Stimulated activated CD8-positive, alpha-beta memory T cell treated with anti-CD3 and anti-CD28 coated beads, Interleukin-7, amount 100 ng/mL, for 24 hours (primary cell): Measurements from ENCODE around the gene COL10A1.

Experiments
- DNase-seq: peaks from one replicate; pipeline ENCODE4 v3.0.0-alpha.2; 2020; ENCODE audit warnings: low read depth

COL10A1 gene

DNA sequence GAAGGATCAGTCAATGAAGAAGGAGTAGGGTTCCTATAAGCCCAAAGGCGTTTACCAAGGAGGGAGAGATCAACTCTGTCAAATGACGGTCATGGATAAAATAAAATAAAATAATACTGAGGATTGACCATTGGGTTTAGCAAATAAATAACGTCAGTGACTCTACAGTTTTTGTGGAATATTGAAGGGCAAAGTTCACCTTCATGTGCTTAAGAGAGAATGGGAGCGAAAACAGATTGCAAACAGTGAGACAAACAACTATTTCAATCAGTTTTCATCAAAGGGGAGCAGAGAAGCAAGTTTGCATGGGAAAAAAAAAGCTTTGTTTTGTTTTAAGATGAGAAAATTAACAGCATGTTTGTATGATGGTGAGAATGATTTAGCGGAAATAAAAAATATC is 42.9 kb downstream of the COL10A1 start:
- DNase-seq, result no peak

DNA sequence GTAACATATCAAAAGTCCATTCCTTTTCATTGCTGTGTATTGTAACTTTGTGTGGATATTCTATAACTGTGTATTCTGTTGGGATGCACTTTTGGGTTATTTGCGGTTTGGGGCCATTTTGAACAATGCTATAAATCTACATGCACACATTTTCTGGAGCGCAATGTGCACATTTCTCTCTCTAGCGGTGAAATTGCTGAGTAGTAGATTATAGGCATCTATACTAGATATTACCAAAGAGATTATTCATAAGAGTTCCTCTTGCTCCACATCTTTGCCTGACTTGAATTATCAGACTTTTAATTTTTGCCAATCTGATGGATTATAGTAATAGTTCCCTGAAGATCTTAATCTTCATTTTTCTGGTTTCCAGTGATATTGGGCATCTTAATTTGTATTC is 47.0 kb downstream of the COL10A1 start:
- no peak for DNase-seq

DNA sequence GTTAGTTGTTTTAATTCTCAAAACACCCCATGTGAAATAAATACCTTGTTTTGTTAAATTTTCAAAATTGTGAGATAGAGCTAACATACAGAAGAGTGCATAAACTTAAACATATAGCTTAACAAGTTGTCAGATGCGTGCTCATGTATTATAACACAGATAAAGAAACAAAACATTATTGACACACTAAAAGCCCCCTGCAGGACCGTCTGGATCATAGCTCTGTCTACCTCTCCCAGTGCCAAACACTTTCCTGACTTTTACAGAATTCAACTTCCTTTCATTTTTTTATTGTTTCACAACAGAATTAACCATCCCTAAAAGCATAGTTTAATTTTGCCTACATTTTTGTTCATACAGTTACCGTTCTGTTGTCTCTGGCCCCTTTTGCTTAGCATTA is 47.4 kb downstream of the COL10A1 start:
- no peak for DNase-seq

GRCh38 chr6:116074732-116075390 is 51.1 kb downstream of the COL10A1 start:
- no peak for DNase-seq

DNA sequence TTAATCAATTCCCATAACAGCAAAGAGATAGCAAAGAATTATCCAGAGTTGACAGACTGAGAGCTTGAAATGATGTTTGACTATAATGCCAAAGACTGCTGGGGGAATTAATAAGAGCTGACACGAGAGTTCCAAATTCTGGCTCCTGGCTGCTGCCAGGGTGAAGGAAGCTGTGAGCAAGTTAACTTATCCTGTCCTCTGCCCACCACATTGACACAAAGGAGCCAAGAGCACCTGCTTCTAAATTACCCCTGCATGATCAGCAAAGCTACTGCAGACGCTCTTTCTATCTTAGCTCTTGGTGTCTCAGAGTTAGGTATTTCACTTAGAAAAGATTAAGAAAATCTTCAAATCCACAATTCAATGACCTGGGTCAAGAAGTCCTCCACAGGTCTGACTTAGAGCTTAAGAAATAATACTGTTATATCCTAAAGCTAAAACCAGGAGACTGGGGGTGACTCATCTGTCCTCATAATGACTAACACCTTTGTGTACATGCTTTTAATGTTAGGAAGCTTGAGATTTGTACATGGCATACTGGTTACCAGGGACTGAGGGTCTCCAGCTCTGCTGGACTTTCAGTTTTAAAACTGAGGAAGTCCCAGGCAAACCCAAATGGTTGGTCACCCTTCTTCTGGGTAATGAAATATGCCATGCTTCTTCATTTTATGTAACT is 52.0 kb downstream of the COL10A1 start:
- no peak for DNase-seq

GRCh38 chr6:116072368-116072767 is 53.6 kb downstream of the COL10A1 start:
- DNase-seq, result no peak

DNA sequence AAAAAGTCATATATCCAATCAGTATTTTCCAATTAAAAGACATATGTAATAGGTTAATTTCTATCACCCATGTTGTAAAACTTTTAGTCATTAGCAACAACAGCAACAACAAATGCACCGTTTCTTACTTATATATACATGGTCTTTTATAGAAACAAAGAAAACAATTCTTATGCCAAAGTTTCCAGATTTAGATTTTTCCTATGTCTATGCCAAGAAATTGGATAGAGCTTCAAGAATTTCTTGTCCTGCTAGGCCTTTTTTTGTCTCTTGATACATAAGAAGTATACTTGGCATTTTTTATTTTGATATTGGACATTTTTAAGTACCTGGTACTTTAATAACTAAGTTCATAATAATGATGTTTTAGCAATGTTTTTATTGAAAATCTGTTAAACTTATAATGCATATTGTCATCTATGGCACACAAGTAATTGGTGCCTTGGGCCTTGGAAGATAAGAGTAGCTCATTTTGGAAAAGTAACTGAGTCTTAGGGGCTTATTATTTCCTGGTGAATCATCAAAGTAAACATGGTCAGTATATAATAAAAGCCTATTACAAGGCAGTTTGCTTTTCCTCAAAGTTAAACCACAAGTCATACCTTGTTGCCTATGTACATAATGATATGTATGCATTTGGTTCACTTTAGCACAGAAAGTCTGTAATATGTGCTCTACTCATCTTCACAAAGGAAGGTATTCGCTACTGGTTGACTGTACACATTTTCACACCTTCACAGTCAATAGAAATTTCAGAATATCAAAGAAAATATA is 55.1 kb downstream of the COL10A1 start:
- no peak for DNase-seq

GRCh38 chr6:116070101-116070500 is 55.8 kb downstream of the COL10A1 start:
- no peak for DNase-seq
